Smooth muscle cell (in vitro differentiated cells): ENCODE measurements around the gene KAZN. TPM values are rescaled to one million over a fixed set of nuclear protein-coding genes. Genes with fewer than 3 reads are reported as not detected.

Experiments
- DNase-seq: peaks from one replicate; lab custom pipeline; 2025; ENCODE audit not compliant: unreplicated experiment; lab: John Stamatoyannopoulos, UW
- H2AFZ ChIP-seq: fragments of 200-600 bp; sonication (generic); 2 replicates; pipeline ENCODE4 v1.6.0; 2016; ENCODE audit warnings: antibody characterized with exemption, low read depth, mild to moderate bottlenecking
- H3F3A ChIP-seq: fragments of 200-600 bp; sonication (generic); 2 replicates; pipeline ENCODE4 v1.6.0; 2017; ENCODE audit warnings: antibody characterized with exemption, low read depth
- H3K27ac ChIP-seq: fragments of 200-600 bp; sonication (generic); 2 replicates; pipeline ENCODE4 v1.5.1; 2016; ENCODE audit warnings: low read depth, mild to moderate bottlenecking
- H3K27me3 ChIP-seq: fragments of 200-600 bp; sonication (generic); 2 replicates; pipeline ENCODE4 v1.6.1; 2016; ENCODE audit warnings: low read depth, mild to moderate bottlenecking
- H3K36me3 ChIP-seq: fragments of 200-600 bp; sonication (generic); 2 replicates; pipeline ENCODE4 v1.5.1; 2016; ENCODE audit warnings: low read depth
- H3K4me1 ChIP-seq: fragments of 200-600 bp; sonication (generic); 2 replicates; pipeline ENCODE4 v1.5.1; 2016; ENCODE audit warnings: low read depth
- H3K4me2 ChIP-seq: fragments of 200-600 bp; sonication (generic); 2 replicates; pipeline ENCODE4 v1.6.0; 2016; ENCODE audit warnings: mild to moderate bottlenecking
- H3K4me3 ChIP-seq: fragments of 200-600 bp; sonication (generic); 2 replicates; pipeline ENCODE4 v1.5.1; 2016; ENCODE audit warnings: mild to moderate bottlenecking
- H3K79me2 ChIP-seq: fragments of 200-600 bp; sonication (generic); 2 replicates; pipeline ENCODE4 v1.6.0; 2016; ENCODE audit warnings: low read depth, mild to moderate bottlenecking
- H3K9ac ChIP-seq: fragments of 200-600 bp; sonication (generic); 2 replicates; pipeline ENCODE4 v1.6.0; 2016; ENCODE audit warnings: low read depth
- H3K9me3 ChIP-seq: fragments of 200-600 bp; sonication (generic); replicated peaks from 2 replicates; pipeline ENCODE4 v1.5.1; 2016; ENCODE audit warnings: low read depth
- H4K20me1 ChIP-seq: fragments of 200-600 bp; sonication (generic); 2 replicates; pipeline ENCODE4 v1.6.0; 2016; ENCODE audit warnings: low read depth
- CTCF ChIP-seq: fragments of 200-600 bp; sonication (generic); IDR thresholded peaks from 2 replicates; pipeline ENCODE4 v1.5.1; 2017; ENCODE audit warnings: borderline replicate concordance, mild to moderate bottlenecking, antibody characterized with exemption; ENCODE audit not compliant: insufficient read depth, poor library complexity, severe bottlenecking
- WGBS: methylation state at CpG from one replicate; pipeline ENCODE4 v1.1.7; 2016; ENCODE audit warnings: low lambda C conversion rate; 5-methylcytosine and 5-hydroxymethylcytosine counted together
- polyA plus RNA-seq: library from polyadenylated mRNA; unstranded; fragments of >200 nt; fragmentation: Nextera tagmentation; extraction: Ambion mirVana; gene quantifications from 2 replicates; pipeline ENCODE4 v1.2.1, GENCODE V29; 2016
- total RNA-seq: library from RNA; depleted of rRNA; stranded (reverse); fragments of >200 nt; gene quantifications from 2 replicates; pipeline ENCODE4 v1.2.3, GENCODE V29; 2014

Gene KAZN
- total and polyA plus RNA-seq, 2 experiments from 2014 or later, result 6.3 to 8.2 TPM

DNA sequence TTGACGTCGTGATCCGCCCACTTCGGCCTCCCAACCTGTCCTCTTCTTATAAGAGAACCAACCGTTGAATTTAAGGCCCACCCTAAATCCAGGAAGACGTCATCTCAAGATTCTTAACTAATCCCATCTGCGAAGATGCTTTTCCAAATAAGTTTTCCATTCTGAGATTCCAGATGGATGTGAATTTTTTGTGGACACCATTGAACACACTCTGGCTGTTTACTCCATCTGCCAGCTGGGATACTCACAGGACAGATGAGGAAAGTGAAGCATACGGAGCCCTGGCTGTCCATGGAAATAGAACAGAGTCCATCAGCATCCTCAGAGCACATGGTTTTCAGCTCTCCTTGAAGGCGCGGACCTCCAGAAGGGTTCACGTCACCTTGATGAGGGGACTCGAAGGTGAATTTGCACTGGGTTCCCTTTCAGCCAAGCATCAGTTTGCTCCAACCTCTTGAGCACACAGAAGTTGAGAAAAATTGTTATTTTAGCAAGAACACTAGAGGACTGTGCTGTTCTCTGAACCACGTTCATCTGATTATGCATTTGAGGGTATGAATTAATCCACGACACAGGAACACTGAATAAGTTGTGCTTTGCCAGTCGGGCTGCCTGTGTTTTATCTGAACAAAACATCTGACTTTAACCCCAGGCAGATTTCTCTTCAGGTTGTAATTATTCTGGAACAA lies 68.6 kb downstream of the KAZN start:
- no peak for TF ChIP-seq CTCF
- Histone ChIP-seq H3K4me2 (no peak overlapping the region), H4K20me1 (no peaks in the 10 kb centered on the region), H3K79me2 (no peaks in the 10 kb centered on the region), H3K27me3 (peaks cover 4% of the 10 kb centered on the region), H3K9ac (no peak overlapping the region), H3K36me3 (no peaks in the 10 kb centered on the region), H3K27ac (no peak overlapping the region), H3K4me1 (no peaks in the 10 kb centered on the region), H2AFZ (no peak overlapping the region), H3K9me3 (no peaks in the 10 kb centered on the region), H3K4me3 (no peak overlapping the region), H3F3A (no peaks in the 10 kb centered on the region)
- no peak for DNase-seq
- WGBS, result 91% methylated on average over 15 of the region's 15 CpGs

- Histone ChIP-seq H3K79me2 (no peaks in the 10 kb centered on the region), H3F3A (no peaks in the 10 kb centered on the region), H4K20me1 (no peaks in the 10 kb centered on the region), H3K4me3 (no peak overlapping the region), H3K4me2 (no peak overlapping the region), H2AFZ (no peak overlapping the region), H3K36me3 (no peaks in the 10 kb centered on the region), H3K9me3 (no peaks in the 10 kb centered on the region), H3K27ac (no peak overlapping the region), H3K9ac (no peak overlapping the region), H3K4me1 (no peaks in the 10 kb centered on the region), H3K27me3 (peaks cover 4% of the 10 kb centered on the region)
- WGBS, result 86% methylated on average over 4 of the region's 4 CpGs
- TF ChIP-seq CTCF, result no peak
- DNase-seq, result no peak
Observed at GRCh38 chr1:14667651-14667984, 69.1 kb downstream of the KAZN start.

DNA sequence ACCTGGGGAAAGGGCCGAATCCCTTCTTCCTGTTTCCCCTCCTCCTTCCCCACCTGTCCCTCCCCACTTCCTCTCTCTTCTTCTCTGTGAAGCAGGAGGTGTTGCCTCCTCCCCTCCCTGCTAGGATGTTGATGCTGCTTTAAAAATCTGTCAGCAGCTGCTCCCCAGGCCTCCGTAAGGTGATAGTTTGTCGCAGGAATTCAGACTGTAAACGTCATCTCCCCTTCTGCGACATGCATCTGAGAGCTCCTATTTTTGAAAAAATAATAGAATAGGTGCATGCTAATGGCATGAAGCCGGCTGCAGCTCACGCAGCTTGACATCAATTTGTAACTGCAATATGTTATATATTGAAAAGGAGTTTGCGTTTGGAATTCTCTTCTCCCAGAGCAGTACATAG lies 70.1 kb downstream of the KAZN start:
- H2AFZ ChIP-seq, result no peak overlapping the region
- WGBS, result 81% methylated on average over 7 of the region's 8 CpGs
- peaks cover 4% of the 10 kb centered on the region for H3K27me3 ChIP-seq
- H3K9me3 ChIP-seq, result no peaks in the 10 kb centered on the region
- H4K20me1 ChIP-seq, result no peaks in the 10 kb centered on the region
- H3K4me3 ChIP-seq, result no peak overlapping the region
- H3F3A ChIP-seq, result no peaks in the 10 kb centered on the region
- H3K9ac ChIP-seq, result no peak overlapping the region
- H3K79me2 ChIP-seq, result no peaks in the 10 kb centered on the region
- TF ChIP-seq CTCF, result no peak
- no peak overlapping the region for H3K27ac ChIP-seq
- no peak overlapping the region for H3K4me2 ChIP-seq
- no peak for DNase-seq
- H3K36me3 ChIP-seq, result no peaks in the 10 kb centered on the region
- H3K4me1 ChIP-seq, result no peaks in the 10 kb centered on the region

GRCh38 chr1:14672005-14672404 lies 73.5 kb downstream of the KAZN start:
- no peaks in the 10 kb centered on the region for H4K20me1 ChIP-seq
- no peaks in the 10 kb centered on the region for H3F3A ChIP-seq
- TF ChIP-seq CTCF, result no peak
- no peak for DNase-seq
- no peaks in the 10 kb centered on the region for H3K36me3 ChIP-seq
- H3K79me2 ChIP-seq, result no peaks in the 10 kb centered on the region
- H3K9me3 ChIP-seq, result no peaks in the 10 kb centered on the region
- WGBS, result 89% methylated on average over 4 of the region's 4 CpGs
- no peaks in the 10 kb centered on the region for H3K4me1 ChIP-seq
- no peak overlapping the region for H2AFZ ChIP-seq
- no peak overlapping the region for H3K27ac ChIP-seq
- H3K4me3 ChIP-seq, result no peak overlapping the region
- H3K9ac ChIP-seq, result no peak overlapping the region
- peaks cover 4% of the 10 kb centered on the region for H3K27me3 ChIP-seq
- no peak overlapping the region for H3K4me2 ChIP-seq
